NT2/D1 (cell line): ENCODE results near the gene FBLN2.

Experiments
- DNase-seq: peaks from one replicate; pipeline ENCODE4 v3.0.0-alpha.2; 2011; ENCODE audit warnings: low read depth, low spot score
- H3K27me3 ChIP-seq: 2 replicates; pipeline ENCODE4 v1.6.0; 2011; ENCODE audit warnings: mild to moderate bottlenecking; ENCODE audit not compliant: insufficient read length, insufficient read depth
- H3K36me3 ChIP-seq: 2 replicates; pipeline ENCODE4 v1.6.1; 2011; ENCODE audit warnings: mild to moderate bottlenecking, low read length, mixed read lengths; ENCODE audit not compliant: insufficient read depth, insufficient read length
- H3K4me1 ChIP-seq: 2 replicates; pipeline ENCODE4 v1.5.1; 2011; ENCODE audit not compliant: insufficient read depth, insufficient read length
- H3K4me3 ChIP-seq: 2 replicates; pipeline ENCODE4 v1.5.1; 2011; ENCODE audit warnings: low read depth; ENCODE audit not compliant: insufficient read length
- H3K9ac ChIP-seq: 2 replicates; pipeline ENCODE4 v1.6.0; 2011; ENCODE audit warnings: low read depth; ENCODE audit not compliant: insufficient read length
- H3K9me3 ChIP-seq: 2 replicates; pipeline ENCODE4 v1.5.1; 2011; ENCODE audit warnings: mild to moderate bottlenecking, low read length; ENCODE audit not compliant: insufficient read depth
- SUZ12 ChIP-seq: IDR thresholded peaks from 2 replicates; pipeline ENCODE4 v1.6.1; 2011; ENCODE audit not compliant: insufficient read length, insufficient read depth; ENCODE audit errors: extremely low read depth
- YY1 ChIP-seq: IDR thresholded peaks from 2 replicates; pipeline ENCODE4 v1.6.1; 2011; ENCODE audit not compliant: insufficient read length, insufficient read depth
- ZNF274 ChIP-seq: IDR thresholded peaks from 2 replicates; pipeline ENCODE4 v1.6.1; 2011; ENCODE audit warnings: mild to moderate bottlenecking, low read depth, low read length

Gene FBLN2

GRCh38 chr3:13651057-13651400 lies 102.1 kb downstream of the FBLN2 start:
- H3K9me3 ChIP-seq = no peaks in the 10 kb centered on the region
- DNase-seq = no peak
- H3K9ac ChIP-seq = no peak overlapping the region
- no peak overlapping the region for H3K4me3 ChIP-seq
- H3K36me3 ChIP-seq = no peaks in the 10 kb centered on the region
- peaks cover 50% of the 10 kb centered on the region for H3K27me3 ChIP-seq
- TF ChIP-seq SUZ12 (no peak), ZNF274 (no peak), YY1 (no peak)
- peaks cover 29% of the 10 kb centered on the region for H3K4me1 ChIP-seq

GRCh38 chr3:13651775-13652428 lies 103.0 kb downstream of the FBLN2 start:
- DNase-seq = no peak
- Histone ChIP-seq H3K27me3 (peaks cover 59% of the 10 kb centered on the region), H3K36me3 (no peaks in the 10 kb centered on the region), H3K9ac (peak overlapping the region; percentile 46), H3K4me3 (no peak overlapping the region), H3K4me1 (peaks cover 29% of the 10 kb centered on the region), H3K9me3 (no peaks in the 10 kb centered on the region)
- TF ChIP-seq ZNF274 (no peak), YY1 (no peak), SUZ12 (no peak)

GRCh38 chr3:13652728-13653127 lies 103.8 kb downstream of the FBLN2 start:
- H3K4me1 ChIP-seq = peaks cover 29% of the 10 kb centered on the region
- TF ChIP-seq ZNF274 = no peak
- TF ChIP-seq SUZ12 = no peak
- TF ChIP-seq YY1 = no peak
- no peak for DNase-seq
- no peak overlapping the region for H3K4me3 ChIP-seq
- H3K9me3 ChIP-seq = no peaks in the 10 kb centered on the region
- peaks cover 62% of the 10 kb centered on the region for H3K27me3 ChIP-seq
- H3K36me3 ChIP-seq = no peaks in the 10 kb centered on the region
- no peak overlapping the region for H3K9ac ChIP-seq

- DNase-seq = no peak
- Histone ChIP-seq H3K36me3 (no peaks in the 10 kb centered on the region), H3K9ac (no peak overlapping the region), H3K4me1 (peaks cover 29% of the 10 kb centered on the region), H3K4me3 (no peak overlapping the region), H3K27me3 (peaks cover 69% of the 10 kb centered on the region), H3K9me3 (no peaks in the 10 kb centered on the region)
- TF ChIP-seq YY1 = no peak
- TF ChIP-seq ZNF274 = no peak
- no peak for TF ChIP-seq SUZ12
These were observed 104.8 kb downstream of the FBLN2 start for GRCh38 chr3:13653631-13654279.

- Histone ChIP-seq H3K27me3 (peaks cover 69% of the 10 kb centered on the region), H3K36me3 (no peaks in the 10 kb centered on the region), H3K4me3 (peak overlapping the region; percentile 24), H3K9ac (peak overlapping the region; percentile 74), H3K9me3 (no peaks in the 10 kb centered on the region), H3K4me1 (peaks cover 29% of the 10 kb centered on the region)
- TF ChIP-seq YY1 (no peak), SUZ12 (no peak), ZNF274 (no peak)
- no peak for DNase-seq
These were observed 105.6 kb downstream of the FBLN2 start for GRCh38 chr3:13654330-13655060.

GRCh38 chr3:13655061-13655913 lies 106.4 kb downstream of the FBLN2 start:
- peak; percentile 57 for DNase-seq
- peak overlapping the region; percentile 74 for H3K9ac ChIP-seq
- no peak for TF ChIP-seq YY1
- TF ChIP-seq ZNF274 = no peak
- no peak for TF ChIP-seq SUZ12
- H3K4me1 ChIP-seq = peaks cover 22% of the 10 kb centered on the region
- peak overlapping the region; percentile 24 for H3K4me3 ChIP-seq
- H3K27me3 ChIP-seq = peaks cover 69% of the 10 kb centered on the region
- no peaks in the 10 kb centered on the region; the same call in 1 of the 2 replicates for H3K9me3 ChIP-seq
- H3K36me3 ChIP-seq = no peaks in the 10 kb centered on the region
